Raji (cell line): Measurements from ENCODE around the gene CXCR5.

Source experiments
- POLR2A ChIP-seq: IDR thresholded peaks from 2 replicates; pipeline ENCODE4 v1.6.1; 2011; ENCODE audit warnings: low read depth, low read length, control low read depth; ENCODE audit not compliant: insufficient read depth

The CXCR5 gene

GRCh38 chr11:118921929-118922744 is 38.4 kb downstream of the CXCR5 start:
- TF ChIP-seq POLR2A, result no peak

GRCh38 chr11:118922745-118923627 is 39.3 kb downstream of the CXCR5 start:
- no peak for TF ChIP-seq POLR2A

DNA sequence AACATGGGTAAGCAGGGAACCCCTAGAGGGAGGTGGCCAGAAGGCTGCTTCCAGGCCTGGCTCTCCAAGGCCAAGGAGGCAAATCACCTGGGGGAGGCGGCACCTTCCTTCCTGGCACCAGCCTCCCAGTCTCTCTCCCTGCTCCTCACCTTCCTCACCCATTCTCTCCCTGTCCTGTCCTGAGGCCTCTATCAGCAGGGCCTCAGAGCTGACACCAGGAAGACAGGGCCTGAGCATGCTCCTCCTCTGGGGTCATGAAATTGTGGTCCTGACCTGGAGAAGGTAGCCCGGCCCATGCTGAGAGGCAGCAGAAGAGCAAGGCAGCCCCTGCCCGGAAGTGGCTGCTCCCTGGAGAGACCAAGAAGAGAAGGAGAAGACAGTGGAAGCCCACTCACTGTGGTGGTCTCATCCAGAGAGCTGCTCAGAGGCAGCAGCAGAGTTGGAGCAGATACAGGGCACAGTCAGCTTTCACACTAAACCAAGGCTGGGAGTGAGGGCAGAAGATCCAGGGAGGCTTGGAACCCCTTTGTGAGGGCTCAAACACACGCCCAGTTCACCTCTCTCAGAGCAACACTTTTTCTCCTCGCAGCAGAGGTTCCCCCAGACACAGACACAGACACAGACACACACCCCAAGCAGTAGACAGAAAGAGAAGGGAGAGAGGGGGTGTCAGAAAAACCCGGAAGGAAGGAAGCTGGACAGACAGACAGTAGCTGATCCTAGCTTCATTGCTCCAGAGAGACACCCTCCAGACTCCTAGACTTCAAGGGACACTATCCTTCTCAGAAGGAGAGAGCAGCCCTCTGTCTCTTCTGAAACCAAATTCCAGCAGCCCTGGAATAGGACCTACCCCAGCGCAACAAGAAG is 40.3 kb downstream of the CXCR5 start:
- no peak for TF ChIP-seq POLR2A

DNA sequence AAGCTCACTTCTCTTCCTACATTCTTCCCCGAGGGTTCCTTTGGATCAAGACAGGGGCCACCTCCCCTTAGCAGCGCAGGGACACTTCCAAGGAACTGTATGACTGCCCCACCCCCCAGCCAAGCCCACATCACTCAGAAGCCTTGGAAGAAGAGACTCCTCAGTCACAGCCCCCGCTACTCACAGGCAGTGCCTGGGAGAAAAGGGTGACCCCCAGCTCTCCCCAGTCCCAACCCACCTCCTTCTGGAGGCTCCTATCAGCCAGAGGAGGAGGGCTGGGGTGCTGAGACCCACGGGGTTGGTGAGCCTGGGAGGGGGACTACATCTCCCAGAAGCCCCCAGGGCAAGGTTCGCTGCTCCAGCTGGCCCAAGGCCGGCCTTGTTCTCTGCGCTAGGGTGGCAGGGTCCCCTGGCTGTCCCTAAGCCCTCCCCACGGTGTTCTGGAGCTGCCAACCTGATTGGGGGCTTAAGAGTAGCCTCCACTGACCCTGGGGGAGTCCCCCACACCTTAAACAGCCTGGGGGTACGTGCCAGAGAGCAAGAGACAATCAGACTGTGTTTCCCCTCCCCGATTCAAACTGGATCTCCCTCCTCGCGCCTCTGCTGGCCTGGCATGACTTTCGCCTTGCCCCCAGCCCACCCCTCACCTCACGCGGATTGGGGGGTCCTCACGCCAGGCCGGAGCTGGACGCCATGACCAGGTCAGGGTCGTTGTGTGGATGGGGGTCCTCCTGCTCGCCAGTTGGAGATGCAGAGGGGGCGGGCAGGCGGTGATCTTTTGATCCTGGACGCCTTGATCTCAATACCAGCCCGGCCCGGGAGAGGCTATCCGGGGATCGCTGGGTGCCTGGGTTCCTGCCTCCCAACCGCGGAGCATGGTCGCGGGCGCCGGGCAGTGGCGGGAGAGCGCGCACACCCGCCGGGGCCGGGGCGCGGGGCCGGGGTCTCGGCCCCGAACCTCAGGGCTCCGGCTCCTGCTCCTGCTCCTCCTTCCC is 41.2 kb downstream of the CXCR5 start:
- no peak for TF ChIP-seq POLR2A

DNA sequence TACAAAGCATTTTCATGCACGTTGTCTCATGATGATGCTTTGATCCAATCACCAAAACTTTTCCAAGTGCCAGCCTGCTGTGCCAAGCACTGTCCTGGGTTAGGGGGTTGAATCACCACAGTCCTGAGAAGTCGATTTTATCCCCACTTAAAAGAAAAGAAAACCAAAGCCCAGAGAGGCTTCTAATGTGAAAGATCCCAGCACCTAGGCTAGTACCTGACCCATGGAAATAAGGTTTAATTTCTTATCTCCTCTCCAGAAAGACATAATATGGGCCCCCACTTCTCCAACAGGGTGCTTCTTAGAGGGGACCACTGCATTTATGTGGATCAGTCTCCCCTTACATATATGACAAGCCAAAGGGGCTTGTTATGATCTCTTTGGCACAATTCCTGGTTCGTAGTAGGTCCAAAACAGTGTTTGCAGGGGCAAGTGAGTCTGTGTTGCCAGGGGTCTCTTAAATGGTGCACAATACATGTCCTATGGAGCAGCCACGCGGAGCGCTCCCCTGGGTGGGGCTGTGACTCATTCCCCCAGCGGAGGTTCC is 43.9 kb downstream of the CXCR5 start:
- TF ChIP-seq POLR2A, result no peak

DNA sequence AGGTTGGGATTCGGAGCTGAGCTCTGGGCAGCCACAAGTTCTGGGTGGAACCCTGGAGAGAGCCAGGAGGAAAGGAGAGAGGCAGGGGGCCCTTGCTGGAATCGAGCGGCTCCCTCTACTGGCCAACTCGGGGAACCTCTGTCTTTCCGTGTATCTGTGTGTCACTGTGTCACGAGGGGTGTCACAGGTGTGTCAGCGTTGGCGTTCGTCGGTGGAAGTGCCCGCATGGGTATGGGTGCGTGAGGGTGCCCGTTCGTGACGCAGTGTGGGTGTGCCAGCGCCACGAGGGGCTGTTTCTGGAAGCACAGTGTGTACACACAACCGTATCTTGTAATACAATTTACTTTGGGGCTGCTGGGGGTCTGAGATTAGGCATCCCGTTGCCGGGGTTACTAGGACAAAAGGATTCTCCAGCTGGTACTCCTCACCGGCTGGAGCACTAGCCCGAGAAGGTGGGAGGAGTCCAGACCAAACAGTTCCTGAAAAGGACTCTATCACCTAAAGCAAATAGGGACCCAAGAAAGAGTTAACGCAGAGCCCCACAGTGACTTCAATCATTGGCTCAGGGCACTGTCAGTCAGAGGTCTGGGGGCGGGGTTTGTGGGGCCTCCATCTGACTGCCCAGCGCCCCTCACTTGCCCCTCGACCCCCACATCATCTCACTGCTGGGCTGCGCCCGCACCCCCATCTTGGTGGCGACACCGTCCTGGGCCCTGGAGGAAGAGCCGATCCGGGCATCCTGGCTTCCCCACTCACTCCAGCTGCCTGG is 44.6 kb downstream of the CXCR5 start:
- TF ChIP-seq POLR2A, result peak; percentile 60

- TF ChIP-seq POLR2A, result no peak
These were observed 45.3 kb downstream of the CXCR5 start for GRCh38 chr11:118928870-118929500.

DNA sequence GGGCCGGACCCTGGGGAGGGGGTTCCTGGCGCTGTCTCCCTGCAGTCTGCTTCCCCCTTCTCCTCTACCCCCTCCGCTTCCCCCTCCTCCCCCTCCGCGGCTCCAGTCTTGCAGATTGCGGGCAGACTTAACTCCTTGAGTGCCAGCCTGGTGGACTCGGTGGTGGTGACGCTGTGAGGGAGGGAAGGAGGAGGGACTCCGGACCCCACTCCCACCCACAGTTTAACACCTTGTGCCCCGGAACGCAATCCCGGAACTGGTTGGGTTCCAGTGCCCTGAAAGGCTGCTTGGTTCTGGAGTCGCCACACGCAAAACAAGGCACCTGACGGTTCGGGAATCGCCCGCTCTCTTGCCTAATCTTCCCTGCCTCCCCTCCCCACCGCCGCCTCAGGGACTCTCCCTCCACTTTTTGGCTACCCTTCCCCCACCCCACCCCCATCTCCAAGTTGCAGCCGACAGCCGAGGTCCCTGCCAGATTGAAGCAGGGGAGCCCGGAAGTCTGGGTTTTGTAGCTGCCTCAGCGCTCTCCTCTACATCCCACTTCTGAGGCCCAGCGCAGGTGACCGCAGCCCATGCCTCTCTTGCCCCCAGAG is 45.9 kb downstream of the CXCR5 start:
- peak; percentile 49 for TF ChIP-seq POLR2A

- peak; percentile 41; the same call in 1 of the 2 replicates for TF ChIP-seq POLR2A
These were observed 46.5 kb downstream of the CXCR5 start for GRCh38 chr11:118930094-118930712.

DNA sequence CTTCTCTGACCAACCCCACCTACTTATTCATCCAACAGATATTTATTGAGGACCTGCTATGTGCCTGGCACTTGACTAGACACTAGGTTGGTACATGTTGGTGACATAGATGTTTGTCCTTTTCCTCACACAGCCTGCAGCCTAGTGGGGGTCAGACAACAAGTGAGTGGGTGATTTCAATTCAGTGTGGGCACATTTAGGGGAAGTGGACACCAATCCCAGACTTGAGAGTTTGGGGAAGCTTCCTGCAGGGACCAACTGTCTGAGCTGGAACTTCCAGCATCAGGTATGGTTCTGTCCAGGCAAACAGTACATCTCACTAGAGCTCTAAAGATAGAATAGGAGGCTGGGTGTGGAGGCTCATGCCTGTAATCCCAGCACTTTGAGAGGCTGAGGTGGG is 47.9 kb downstream of the CXCR5 start:
- TF ChIP-seq POLR2A, result no peak

GRCh38 chr11:118933486-118933885 is 49.8 kb downstream of the CXCR5 start:
- no peak for TF ChIP-seq POLR2A

- TF ChIP-seq POLR2A, result 0 out of 2 replicates have a peak, but pooled peaks have one; percentile 11
These were observed 51.7 kb downstream of the CXCR5 start for GRCh38 chr11:118935376-118935775.
